K562 treated with DMSO at 1 percent for 12 hours (cell line): ENCODE results near the gene USP26. TPM values are rescaled to one million over a fixed set of nuclear protein-coding genes. Genes with fewer than 3 reads are reported as not detected.

ENCODE experiments used
- total RNA-seq: library from RNA; unstranded; fragments of 300-600 nt; gene quantifications from 2 replicates; pipeline ENCODE4 v1.2.3, GENCODE V29; 2022; ENCODE audit not compliant: insufficient read depth

The USP26 gene, protein sequence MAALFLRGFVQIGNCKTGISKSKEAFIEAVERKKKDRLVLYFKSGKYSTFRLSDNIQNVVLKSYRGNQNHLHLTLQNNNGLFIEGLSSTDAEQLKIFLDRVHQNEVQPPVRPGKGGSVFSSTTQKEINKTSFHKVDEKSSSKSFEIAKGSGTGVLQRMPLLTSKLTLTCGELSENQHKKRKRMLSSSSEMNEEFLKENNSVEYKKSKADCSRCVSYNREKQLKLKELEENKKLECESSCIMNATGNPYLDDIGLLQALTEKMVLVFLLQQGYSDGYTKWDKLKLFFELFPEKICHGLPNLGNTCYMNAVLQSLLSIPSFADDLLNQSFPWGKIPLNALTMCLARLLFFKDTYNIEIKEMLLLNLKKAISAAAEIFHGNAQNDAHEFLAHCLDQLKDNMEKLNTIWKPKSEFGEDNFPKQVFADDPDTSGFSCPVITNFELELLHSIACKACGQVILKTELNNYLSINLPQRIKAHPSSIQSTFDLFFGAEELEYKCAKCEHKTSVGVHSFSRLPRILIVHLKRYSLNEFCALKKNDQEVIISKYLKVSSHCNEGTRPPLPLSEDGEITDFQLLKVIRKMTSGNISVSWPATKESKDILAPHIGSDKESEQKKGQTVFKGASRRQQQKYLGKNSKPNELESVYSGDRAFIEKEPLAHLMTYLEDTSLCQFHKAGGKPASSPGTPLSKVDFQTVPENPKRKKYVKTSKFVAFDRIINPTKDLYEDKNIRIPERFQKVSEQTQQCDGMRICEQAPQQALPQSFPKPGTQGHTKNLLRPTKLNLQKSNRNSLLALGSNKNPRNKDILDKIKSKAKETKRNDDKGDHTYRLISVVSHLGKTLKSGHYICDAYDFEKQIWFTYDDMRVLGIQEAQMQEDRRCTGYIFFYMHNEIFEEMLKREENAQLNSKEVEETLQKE
- 0.21 TPM in 1 of 2 replicates, not detected in the other for total RNA-seq

DNA sequence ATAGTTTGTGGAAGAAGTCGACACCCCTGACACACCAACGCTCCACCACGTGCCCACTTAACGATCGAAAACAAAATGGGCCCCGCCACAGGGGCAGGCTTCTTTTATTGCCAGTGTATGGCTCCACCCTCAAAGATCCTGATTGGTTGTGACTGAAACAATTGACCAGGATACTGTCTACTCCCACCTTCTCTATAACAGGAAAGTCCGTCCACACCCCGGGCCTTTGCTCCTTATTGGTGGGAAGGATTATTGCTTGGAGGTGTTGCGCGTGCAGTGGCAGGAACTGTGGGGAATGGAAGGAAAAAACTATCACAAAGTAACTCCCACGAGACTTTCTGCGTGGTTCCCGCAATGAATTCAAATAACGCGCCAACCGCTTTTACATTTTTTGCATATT, at the start of gene USP26:
Gene USP26 (minus strand): TSS at position 79 of the 400 bp plus-strand sequence. CDS start 68,889 bp downstream, outside the sequence.

Other genes starting within 250 kb of the USP26 start
- gene HS6ST2, start 138.5 kb downstream of the USP26 start, total RNA-seq: not detected in 2 replicates
- gene TFDP3, start 121.2 kb upstream of the USP26 start, total RNA-seq: not detected in 2 replicates